Spleen (tissue), 7 donors: Measurements from ENCODE around the gene RIMS4.

ENCODE experiments used
- CTCF ChIP-seq, 11 experiments: fragments of 200-600 bp in 7 of 11; fragments of 450-650 bp in 4 of 11; sonication (generic) in 4 of 11; IDR thresholded peaks in 8 of 11; conservative IDR thresholded peaks in 3 of 11; 1 replicate in 7 of 11; 2 replicates in 4 of 11; pipeline versions ENCODE4 v1.4.0 to v1.8.0; 2016 to 2021; ENCODE audit warnings: antibody characterized with exemption in 11 of 11, inconsistent platforms in 4 of 11, mild to moderate bottlenecking in 1 of 11
- POLR2AphosphoS5 ChIP-seq, 3 donors: sonication (generic); formaldehyde crosslinking; IDR thresholded peaks; one replicate each; pipeline ENCODE4 v1.5.1; 2017; ENCODE audit warnings: antibody characterized with exemption in 3 of 3
- donor health status: DM: no; HTN: no; CAD: no; lungs with moderate emphysema.
- donor health status: DM: no; HTN: no; CAD: no.
- donor health status: DM: no; HTN: no; CAD: no.

- no peak for TF ChIP-seq CTCF (IDR thresholded peaks at IDR 0.05 in 8 of 11, conservative IDR thresholded peaks at IDR 0.05 in 3 of 11)
- no peak for TF ChIP-seq POLR2AphosphoS5 (IDR thresholded peaks at IDR 0.05)
These were observed 18.3 kb upstream of the RIMS4 start for GRCh38 chr20:44828640-44829039.
